OCI-LY7 (cell line): ENCODE results near the gene HAVCR2.

ENCODE experiments used
- CTCF ChIP-seq: fragments of 200-600 bp; sonication (generic); conservative IDR thresholded peaks from 2 replicates; pipeline ENCODE4 v1.5.1; 2014; ENCODE audit warnings: mild to moderate bottlenecking, antibody characterized with exemption, low read length, moderate library complexity, mixed read lengths
- EZH2phosphoT487 ChIP-seq: fragments of 200-600 bp; sonication (generic); IDR thresholded peaks from 2 replicates; pipeline ENCODE4 v1.6.1; 2018; ENCODE audit warnings: low read depth, borderline replicate concordance, mild to moderate bottlenecking, mixed run types, antibody characterized with exemption, low read length, moderate library complexity, mixed read lengths

- TF ChIP-seq CTCF (no peak), EZH2phosphoT487 (no peak)
Measured at GRCh38 chr5:157121709-157122108, 12.9 kb upstream of the HAVCR2 start.
